Body of pancreas (tissue), 4 donors: ENCODE data around the gene WDR93. TPM values are rescaled to one million over a fixed set of nuclear protein-coding genes. Genes with fewer than 3 reads are reported as not detected.

Experiments
- ATAC-seq: fragments of 150-250 bp; one replicate; pipeline ENCODE4 v1.9.1; 2016
- DNase-seq, 4 donors: peaks; one replicate each; pipeline ENCODE4 v3.0.0-alpha.2; 2019
- H3K27ac ChIP-seq, 4 donors: fragments of 200-600 bp; sonication (generic); 1 replicate in 3 of 4; 2 replicates in 1 of 4; pipeline versions ENCODE4 v1.5.1 to v1.6.1; 2016 to 2019; ENCODE audit warnings: mild to moderate bottlenecking in 1 of 4, mixed read lengths in 1 of 4, moderate library complexity in 1 of 4
- H3K27me3 ChIP-seq, 2 donors: fragments of 200-600 bp; sonication (generic); one replicate each; pipeline ENCODE4 v1.6.0; 2016; ENCODE audit warnings: mild to moderate bottlenecking in 1 of 2
- H3K36me3 ChIP-seq, 2 donors: fragments of 200-600 bp; sonication (generic); replicated peaks in 1 of 2; 2 replicates each; pipeline ENCODE4 v1.5.1; 2016; ENCODE audit warnings: low read depth in 2 of 2; ENCODE audit not compliant: insufficient read depth in 1 of 2
- H3K4me1 ChIP-seq: fragments of 200-600 bp; sonication (generic); one replicate; pipeline ENCODE4 v1.6.0; 2016
- H3K4me3 ChIP-seq, 2 donors: fragments of 200-600 bp; sonication (generic); 1 replicate in 1 of 2; 2 replicates in 1 of 2; pipeline ENCODE4 v1.5.1; 2016 to 2019
- H3K9me3 ChIP-seq, 3 donors: fragments of 200-600 bp; sonication (generic); 1 replicate in 2 of 3; 2 replicates in 1 of 3; pipeline ENCODE4 v1.5.1; 2016
- CTCF ChIP-seq, 7 experiments: fragments of 450-650 bp in 4 of 7; fragments of 200-600 bp in 3 of 7; sonication (generic) in 3 of 7; IDR thresholded peaks; one replicate each; pipeline ENCODE4 v1.5.1; 2016 to 2019; ENCODE audit warnings: antibody characterized with exemption in 7 of 7
- POLR2A ChIP-seq, 3 donors: fragments of 450-650 bp; IDR thresholded peaks; one replicate each; pipeline ENCODE4 v1.6.1; 2016; ENCODE audit warnings: antibody characterized with exemption in 3 of 3, mild to moderate bottlenecking in 2 of 3
- WGBS, 2 donors: methylation state at CpG; one replicate each; pipeline ENCODE4 v1.1.5; 2017; 5-methylcytosine and 5-hydroxymethylcytosine counted together
- intact Hi-C: fragments of 100-400 bp; cut with DNase I; formaldehyde crosslinking; loops from one replicate; pipeline ENCODE4 v1.15.1; 2023
- total RNA-seq, 2 donors: library from RNA; depleted of rRNA; stranded (reverse); fragments of >200 nt; gene quantifications; one replicate each; pipeline ENCODE4 v1.1.0, GENCODE V29; 2016

The WDR93 gene
- total RNA-seq, 2 donors from 2014 or later, result 0.66 TPM; not detected in 1

- Histone ChIP-seq H3K9me3 (no peaks in the 10 kb centered on the region), H3K4me3 (no peak overlapping the region), H3K27ac (no peak overlapping the region), H3K4me1 (peaks cover 10% of the 10 kb centered on the region), H3K27me3 (no peaks in the 10 kb centered on the region), H3K36me3 (no peaks in the 10 kb centered on the region)
- WGBS, 2 donors, result 62 to 80% methylated on average over 11 to 20 of the region's 22 CpGs
- ATAC-seq (no peak), DNase-seq (no peak)
- TF ChIP-seq POLR2A (IDR thresholded peaks at IDR 0.05) (no peak), CTCF (IDR thresholded peaks at IDR 0.05) (no peak)
- intact Hi-C loops, result loop anchor here (5.0 to 10.0 kb wide), 2 partner anchors 48 to 101 kb away; partner anchors contain the start of genes PEX11A and WDR93
Observed at GRCh38 chr15:89646416-89647141, 44.0 kb upstream of the WDR93 start.

- TF ChIP-seq CTCF (IDR thresholded peaks at IDR 0.05), result peak; percentile 79 to 92 (median 86)
- no peak for TF ChIP-seq POLR2A (IDR thresholded peaks at IDR 0.05)
- ATAC-seq, result peak; percentile 82
Observed at GRCh38 chr15:89647191-89647851, 43.3 kb upstream of the WDR93 start.

GRCh38 chr15:89648106-89649012 lies 42.3 kb upstream of the WDR93 start:
- H3K27me3 ChIP-seq, result no peaks in the 10 kb centered on the region
- DNase-seq (no peak), ATAC-seq (no peak)
- no peaks in the 10 kb centered on the region for H3K9me3 ChIP-seq
- H3K27ac ChIP-seq, result no peak overlapping the region
- TF ChIP-seq CTCF (IDR thresholded peaks at IDR 0.05) (no peak), POLR2A (IDR thresholded peaks at IDR 0.05) (no peak)
- H3K4me3 ChIP-seq, result no peak overlapping the region
- H3K36me3 ChIP-seq, result no peaks in the 10 kb centered on the region
- intact Hi-C loops, result loop anchor here (5.0 to 10.0 kb wide), 2 partner anchors 46 to 99 kb away; partner anchors contain the start of genes PEX11A and WDR93
- 74 to 78% methylated on average over 31 to 63 of the region's 102 CpGs for WGBS, 2 donors
- H3K4me1 ChIP-seq, result peaks cover 10% of the 10 kb centered on the region

More at GRCh38 chr15:89647191-89647851, 43.3 kb upstream of the WDR93 start:
- Histone ChIP-seq H3K36me3 (no peaks in the 10 kb centered on the region), H3K4me1 (peaks cover 10% of the 10 kb centered on the region), H3K27ac (no peak overlapping the region), H3K27me3 (no peaks in the 10 kb centered on the region), H3K9me3 (no peaks in the 10 kb centered on the region), H3K4me3 (no peak overlapping the region)
- peak; percentile 79 to 91 (median 86) for DNase-seq
- intact Hi-C loops, result loop anchor here (5.0 to 10.0 kb wide), 2 partner anchors 47 to 100 kb away; partner anchors contain the start of genes PEX11A and WDR93
- 34 to 36% methylated on average over 24 to 25 of the region's 25 CpGs for WGBS, 2 donors

- no peak for TF ChIP-seq POLR2A (IDR thresholded peaks at IDR 0.05)
- H3K4me1 ChIP-seq, result peaks cover 10% of the 10 kb centered on the region
- H3K9me3 ChIP-seq, result no peaks in the 10 kb centered on the region
- H3K36me3 ChIP-seq, result no peaks in the 10 kb centered on the region
- intact Hi-C loops, result loop anchor here (5.0 to 10.0 kb wide), 2 partner anchors 46 to 98 kb away; partner anchors contain the start of genes PEX11A and WDR93
- H3K27me3 ChIP-seq, result no peaks in the 10 kb centered on the region
- H3K27ac ChIP-seq, result no peak overlapping the region
- DNase-seq (no peak), ATAC-seq (no peak)
- WGBS, 2 donors, result 95 to 98% methylated on average over 8 to 27 of the region's 37 CpGs
- no peak overlapping the region for H3K4me3 ChIP-seq
Observed at GRCh38 chr15:89649013-89649625, 41.5 kb upstream of the WDR93 start.
